GM19397 (cell line): ENCODE measurements around the gene GINS1.
"Not testable (repeated sequence)": the region's sequence is repeated elsewhere in the genome, so short reads cannot be mapped to it uniquely, and the experiment has no call there.

Experiments used
- ATAC-seq: cut with Tn5 transposase; IDR thresholded peaks from one replicate; pipeline ENCODE4 v1.9.1; 2021; ENCODE audit warnings: mild to moderate bottlenecking, moderate library complexity; ENCODE audit not compliant: unreplicated experiment

Gene GINS1

DNA sequence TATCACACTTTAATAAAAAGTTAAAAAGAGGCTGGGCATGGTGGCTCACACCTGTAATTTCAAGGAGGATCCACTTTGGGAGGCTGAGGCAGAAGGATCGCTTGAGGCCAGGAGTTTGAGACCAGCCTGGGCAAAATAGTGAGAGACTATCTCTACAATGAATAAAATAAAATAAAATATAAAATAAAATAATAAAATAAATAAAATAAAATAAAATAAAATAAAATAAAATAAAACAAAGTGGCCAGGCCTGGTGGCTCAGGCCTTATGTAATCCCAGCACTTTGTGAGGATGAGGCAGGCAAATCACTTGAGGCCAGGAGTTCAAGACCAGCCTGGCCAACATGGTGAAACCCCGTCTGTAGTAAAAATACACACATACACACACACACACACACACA lies 65.8 kb downstream of the GINS1 start:
- ATAC-seq: not testable (repeated sequence)

DNA sequence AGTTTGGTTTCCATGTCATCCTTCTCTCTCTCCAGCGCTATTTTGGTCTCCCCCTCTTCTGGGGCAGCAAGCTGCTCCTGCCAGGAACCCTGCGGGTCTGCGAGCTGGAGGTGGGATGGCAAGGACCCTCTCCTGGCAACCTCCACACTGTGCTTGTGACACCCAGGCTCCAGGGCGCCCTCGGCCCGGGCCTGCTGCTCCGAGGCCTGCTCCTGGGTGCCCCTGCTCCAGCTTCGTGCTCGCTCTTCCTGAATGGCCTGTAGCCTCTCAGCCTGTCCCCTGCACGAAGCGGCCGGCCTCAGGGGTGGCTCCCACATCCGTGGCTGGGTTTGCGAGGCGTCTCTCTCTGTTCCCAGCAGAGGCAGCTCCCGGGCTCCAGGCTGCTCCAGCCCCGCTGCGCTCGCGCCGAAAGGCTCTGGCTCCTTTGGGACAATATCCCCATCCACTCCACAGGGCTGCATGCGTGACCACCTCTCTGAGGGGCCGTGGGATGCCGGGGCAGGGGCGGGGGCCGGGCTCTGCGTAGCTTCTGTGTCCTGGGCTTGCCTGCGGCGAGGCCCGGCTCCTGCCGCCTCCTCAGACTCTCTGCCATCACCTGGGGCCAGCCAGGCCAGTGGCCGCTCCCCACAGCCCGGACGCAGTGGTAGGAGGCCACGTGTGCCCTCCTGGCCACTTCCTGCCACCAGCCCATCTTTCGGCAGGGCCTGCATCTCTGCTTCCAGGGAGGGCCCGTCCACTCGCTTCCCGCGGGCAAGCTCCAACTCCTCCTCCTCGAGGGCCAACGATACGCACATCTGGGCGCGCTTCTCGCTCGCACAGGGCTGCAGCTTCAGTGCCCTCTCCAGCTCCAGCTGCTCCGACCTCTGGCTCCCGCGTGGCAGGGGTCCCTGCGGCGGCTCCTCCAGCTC lies 68.9 kb downstream of the GINS1 start:
- ATAC-seq: no peak

DNA sequence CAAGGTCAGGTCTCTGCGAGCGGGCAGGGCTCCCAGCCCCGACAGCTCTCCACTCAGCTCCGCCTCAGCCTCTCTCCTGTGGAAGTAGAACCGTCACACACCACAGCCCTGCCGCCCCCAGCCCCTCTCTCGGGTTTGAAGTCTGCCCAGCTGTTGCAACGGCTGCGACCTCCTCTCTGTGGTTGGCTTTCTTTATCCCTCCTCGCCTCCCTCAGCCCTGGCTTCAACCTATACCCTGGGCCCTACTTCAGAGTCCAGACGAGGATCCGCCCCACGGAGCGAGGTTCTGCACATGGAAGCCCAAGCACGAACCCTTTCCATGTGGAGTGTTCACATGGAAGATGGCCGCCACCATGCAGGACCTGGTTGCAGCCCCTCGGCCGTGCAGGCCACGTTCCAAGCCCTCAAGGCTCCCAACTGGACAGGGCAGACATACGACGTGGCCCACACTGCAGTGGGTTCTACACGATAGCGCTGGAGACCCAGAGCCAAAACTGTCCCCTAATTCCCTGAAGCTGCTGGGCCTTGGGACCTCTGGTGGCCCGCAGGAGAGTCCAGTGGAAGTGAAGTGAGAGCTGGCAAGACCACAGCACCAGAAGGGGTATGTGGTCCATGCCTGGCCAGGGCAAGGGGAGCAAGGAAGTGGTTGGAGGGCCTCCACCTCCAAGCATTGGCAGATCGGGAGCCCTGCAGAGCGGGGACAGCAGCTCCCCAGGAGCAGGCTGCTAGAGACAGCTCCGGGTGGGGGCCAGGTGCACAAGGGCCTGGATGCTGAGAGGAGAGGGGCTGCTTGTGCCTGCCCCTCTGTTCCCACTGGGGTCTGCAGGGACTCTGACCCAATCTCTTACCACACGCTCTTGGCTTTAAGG lies 69.8 kb downstream of the GINS1 start:
- ATAC-seq: no peak

DNA sequence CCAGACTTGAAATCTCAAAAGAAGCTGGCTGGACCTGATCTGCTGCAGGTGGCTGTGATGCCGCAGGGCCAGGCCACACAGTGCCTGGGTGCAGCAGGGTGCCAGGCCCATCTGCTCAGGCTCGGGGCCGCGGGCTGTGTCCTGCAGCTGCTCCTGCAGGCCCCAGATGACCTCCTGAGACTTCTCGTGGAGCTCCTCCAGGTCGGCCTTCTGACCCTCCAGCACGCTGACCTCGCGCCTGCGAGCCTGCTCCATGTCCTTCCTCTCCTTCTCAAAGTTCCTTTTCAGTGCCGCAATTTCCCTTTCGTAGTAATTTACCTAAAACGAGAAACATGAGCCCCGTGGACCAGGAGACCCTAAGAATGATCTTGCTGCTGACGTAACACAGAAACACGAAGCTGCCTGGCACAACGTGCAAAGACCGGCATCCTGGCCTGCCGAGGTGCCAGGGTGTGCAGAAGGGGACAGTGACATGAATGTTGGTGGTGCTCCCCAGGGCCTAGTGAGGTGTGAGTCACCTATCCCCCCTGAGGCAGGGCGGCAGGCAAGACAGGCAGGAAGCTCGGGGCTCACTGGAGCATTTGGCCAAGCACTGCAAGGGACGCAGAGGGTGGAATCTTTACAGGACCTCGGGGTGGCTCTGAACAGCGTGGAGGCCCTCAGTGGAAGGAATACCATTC lies 71.6 kb downstream of the GINS1 start:
- ATAC-seq: no peak

DNA sequence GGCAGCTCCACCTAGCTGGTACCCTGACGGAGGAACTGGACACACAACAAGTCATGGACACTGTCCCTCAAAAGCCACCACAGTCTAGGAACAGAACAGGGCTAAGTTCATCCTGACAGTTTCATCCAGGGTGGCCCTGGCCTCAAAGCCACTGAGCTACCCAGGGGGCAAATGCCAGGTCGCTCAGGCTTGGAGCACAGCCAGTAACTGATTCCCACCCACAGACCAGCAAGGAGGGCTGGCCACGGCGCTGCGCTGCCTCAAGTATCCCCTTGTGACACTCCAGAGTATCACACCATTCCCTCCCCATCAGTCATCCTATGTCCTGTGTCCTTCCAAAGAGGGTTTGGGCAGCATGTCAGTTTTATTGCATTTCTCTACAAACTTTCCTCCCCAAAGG lies 72.2 kb downstream of the GINS1 start:
- no peak for ATAC-seq

DNA sequence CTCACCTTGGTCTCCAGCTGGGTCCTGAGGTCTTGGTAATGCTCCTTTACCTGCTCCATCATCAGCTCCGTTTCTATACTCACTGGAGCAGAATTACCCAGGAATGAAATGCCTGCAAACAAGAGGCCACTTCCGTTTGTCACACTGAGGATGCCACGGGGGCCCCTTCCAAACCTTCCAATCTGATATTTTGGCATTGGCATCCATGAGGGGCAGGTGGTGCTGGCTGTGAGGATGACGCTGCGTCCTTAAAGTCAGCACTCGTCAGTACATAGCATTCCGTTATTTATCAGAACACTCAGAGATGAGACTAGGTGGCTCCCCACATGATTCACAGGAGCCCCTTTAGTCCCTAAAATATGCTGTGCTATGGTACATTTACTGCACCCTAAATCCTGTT lies 72.7 kb downstream of the GINS1 start:
- ATAC-seq: no peak

DNA sequence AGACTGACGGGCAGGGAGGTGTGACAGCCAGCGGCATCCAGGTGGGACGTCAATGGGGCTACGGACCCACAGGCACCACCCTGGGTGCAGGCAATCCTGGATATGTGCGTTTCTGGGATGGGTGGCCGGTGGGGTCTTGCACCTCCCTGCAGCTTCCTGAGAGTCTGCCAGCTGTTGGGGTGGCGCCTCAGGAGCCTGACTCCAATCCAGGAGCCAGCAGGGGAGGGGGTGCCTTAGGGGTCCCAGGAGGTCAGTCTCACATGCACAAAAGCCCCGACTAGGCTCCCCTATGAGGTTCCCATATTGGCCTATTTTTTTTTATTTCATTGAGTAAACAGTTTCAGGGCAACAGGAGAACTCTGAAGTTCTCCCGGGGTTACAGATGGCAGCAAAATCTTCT lies 73.3 kb downstream of the GINS1 start:
- ATAC-seq: no peak

DNA sequence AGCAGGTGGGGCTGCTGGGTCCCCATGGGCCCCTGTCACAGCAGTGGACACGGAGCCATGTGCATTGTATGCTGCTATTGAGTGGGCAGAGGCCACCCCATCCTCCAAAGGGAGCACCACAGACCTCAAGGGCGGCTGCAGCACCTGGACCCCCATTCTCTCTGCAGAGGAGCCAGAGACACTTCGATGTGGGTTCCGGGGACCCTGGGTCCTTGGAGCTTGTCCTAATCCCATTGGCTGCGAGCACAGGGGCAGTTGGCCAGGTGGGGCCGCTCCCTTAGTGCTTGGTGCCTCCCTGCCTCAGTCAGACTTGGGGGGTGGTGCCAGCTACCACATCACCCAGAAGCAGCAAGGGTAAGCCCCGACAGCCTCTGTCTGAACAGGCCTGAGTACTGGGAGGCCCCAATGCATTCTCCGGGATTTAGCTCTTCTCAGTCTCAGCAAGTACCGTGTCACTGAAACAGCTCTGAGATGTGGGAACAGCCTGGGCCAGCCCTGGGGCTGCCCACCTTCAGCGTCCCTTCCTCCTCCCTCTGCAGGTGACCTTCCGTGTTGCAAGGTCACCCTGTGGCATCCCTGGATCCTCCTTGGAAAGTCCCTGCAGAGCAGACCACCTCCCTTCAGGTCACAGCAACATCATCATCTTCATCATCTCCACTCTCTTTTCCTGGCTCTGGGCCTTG lies 73.9 kb downstream of the GINS1 start:
- ATAC-seq: no peak

DNA sequence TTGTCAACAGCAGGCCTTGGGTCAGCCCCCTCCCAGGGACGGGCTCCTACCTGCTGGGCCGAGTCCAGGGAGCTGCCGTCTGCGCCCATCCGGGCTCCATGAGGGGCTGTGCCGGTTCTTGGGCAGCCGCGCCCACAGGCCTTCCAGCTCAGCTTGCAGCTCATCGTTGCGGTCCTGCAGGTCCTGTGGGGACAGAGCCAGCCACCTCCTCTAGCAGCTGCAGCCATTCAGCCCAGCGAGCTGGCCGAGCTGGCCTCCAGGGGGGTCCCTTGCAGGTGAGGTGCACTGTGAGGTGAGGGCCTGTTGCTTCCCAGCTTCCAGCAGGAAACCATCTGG lies 74.4 kb downstream of the GINS1 start:
- ATAC-seq: no peak

DNA sequence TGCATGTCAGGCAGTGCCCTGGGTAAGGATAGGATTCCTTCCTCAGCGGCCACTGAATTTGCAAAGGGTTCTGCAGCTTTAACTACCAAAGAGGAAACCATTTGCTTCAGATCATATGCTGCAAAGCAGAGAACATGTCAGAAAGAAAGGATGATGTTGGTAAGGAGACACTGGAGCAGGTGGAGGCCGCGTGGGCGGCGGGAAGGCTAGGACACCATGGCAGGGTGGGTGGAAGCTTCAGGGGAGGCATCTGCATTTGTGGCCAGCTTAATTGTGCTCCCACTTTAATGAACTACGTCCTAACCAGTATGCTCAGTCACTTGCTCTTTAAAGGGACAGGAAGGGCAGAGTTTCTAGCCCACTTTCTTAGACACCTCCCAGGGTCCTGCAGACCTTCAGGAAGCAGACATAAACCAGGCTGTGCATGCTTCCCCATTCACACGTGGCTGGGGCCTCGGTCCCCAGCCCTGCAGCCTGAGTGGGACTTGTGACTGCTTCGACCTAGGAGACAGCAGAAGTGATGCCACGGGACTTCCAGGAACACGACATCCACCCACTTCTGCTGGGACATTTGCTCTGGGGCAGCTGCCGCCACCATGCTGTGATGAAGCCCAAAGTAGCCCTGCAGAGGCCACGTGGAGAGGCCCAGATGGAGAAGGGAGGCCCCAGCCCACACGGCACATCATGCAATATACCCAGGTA lies 76.1 kb downstream of the GINS1 start:
- ATAC-seq: no peak

DNA sequence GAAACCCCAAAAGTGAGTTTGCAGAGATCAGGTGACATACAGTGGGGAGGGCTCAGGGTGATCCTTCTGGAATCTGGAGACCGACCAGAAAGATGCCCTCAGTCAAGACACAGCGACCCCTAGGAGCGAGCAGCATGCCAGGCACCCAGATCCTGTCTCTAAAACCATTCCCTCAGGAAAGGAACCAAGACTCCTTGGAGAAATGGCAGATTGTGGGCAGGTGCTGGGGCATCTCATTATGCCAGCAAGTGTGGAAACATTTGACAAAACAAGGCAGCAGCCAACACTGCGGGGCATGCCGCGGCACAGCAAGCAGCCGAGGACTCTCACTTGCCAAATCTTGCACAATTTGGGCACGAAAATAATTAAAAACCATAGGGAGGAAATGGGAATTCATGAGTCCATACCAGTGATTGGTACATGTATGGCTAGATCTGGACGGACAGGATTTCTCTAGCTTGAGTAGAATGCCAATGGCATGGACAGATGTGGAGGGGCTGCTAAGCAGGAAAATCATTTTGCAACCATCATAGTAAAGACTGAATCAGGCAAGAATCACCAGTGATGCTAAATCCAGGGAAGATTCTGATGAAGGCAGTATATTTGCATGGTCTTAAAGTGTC lies 76.9 kb downstream of the GINS1 start:
- no peak for ATAC-seq

DNA sequence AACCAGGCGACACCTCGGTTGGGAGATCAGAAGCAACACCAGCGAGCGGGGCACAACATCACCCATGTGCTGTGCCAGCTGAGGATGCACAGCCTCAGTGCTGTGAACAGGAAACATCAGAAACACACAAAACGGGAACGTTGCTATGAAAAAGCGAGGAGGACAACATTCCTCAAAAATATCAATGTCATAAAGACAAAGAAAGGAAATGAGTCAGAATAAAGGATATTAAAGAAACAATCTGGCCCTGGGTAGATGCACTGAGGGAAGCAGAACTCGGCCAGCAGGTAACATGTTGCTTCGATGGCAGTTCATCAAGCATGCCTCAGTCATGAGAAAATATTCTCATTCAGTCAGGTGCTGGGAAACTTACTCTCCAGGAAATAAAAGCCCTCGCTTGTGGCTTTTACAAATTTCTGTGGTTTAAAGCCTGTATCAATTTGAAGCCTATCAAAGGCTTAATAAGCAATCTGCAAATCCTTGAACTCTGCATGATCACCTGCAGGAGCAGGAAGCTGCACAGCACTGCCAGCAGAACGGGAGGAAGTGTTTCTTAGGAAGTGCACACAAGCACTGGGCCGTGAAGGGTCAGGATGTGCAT lies 77.5 kb downstream of the GINS1 start:
- ATAC-seq: no peak

DNA sequence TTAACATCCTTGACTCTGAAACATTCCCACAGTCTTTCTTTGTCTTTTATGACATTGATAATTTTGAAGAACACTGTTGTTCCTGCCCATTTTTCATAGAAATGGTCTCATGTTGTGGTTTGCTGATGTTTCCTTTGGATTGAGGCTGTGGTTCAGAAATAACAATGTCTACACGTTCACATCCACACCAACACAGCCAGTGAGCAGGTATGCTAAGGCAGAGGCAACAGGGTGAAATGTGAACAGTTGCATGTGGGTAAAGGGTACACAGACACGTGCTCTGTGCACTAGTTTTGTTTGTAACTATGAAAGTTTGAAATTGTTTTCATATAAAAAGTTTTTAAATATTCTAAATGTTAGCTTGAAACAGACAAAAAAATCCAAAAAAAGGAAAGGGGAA lies 78.4 kb downstream of the GINS1 start:
- no peak for ATAC-seq

DNA sequence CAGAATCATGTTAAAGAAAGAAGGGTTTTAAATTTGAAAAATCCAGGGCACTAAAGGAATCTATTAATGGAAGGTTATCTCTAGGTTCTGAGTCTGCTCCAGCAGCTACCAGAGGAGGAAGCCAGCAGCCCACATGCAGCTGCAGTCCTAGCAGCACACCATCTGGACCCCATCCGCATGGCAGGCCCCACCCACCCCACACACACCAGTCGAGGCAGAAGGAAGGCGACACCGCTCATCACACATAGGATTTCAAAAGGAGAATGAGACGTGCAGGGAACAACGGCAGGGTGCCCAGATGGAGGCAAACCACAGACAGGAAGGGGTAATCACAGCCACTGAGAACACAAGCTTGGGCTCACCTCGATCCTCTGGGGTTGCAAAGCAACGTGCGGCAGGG lies 78.9 kb downstream of the GINS1 start:
- ATAC-seq: no peak

DNA sequence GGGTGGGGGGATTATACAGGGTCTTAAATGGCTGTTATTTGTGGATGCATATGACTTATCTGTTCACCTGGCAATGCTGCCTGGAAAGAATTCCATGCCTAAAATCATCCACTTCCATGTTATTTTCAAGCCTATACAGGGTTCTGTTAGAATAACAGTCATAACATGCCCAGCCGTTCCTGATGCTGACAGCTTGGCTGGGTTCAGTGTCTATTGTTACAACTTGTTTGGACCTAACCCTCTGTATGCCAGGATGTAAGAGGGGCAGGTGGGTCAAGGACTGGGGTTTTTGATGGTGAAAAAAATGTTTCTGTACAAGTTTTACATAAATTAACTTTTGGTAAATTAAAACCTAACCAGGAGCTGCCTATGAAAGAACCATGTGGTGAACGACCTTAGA lies 79.8 kb downstream of the GINS1 start:
- ATAC-seq: no peak

DNA sequence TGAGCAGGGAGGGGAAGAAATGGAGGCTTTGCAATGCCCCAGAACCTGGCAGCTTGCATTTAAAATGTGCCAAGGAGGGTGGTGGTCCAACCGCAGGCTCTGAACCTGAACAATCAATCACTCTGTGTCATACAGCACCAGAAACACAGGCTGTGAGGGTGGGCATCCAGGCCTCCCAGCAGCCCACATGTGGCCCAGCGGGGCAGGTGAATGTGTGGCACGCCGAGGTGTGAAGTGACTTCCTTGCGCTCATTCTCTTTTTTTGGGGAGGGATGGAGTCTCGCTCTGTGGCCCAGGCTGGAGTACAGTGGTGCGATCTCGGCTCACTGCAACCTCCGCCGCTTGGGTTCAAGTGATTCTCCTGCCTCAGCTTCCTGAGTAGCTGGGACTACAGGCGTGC lies 80.5 kb downstream of the GINS1 start:
- ATAC-seq: no peak

DNA sequence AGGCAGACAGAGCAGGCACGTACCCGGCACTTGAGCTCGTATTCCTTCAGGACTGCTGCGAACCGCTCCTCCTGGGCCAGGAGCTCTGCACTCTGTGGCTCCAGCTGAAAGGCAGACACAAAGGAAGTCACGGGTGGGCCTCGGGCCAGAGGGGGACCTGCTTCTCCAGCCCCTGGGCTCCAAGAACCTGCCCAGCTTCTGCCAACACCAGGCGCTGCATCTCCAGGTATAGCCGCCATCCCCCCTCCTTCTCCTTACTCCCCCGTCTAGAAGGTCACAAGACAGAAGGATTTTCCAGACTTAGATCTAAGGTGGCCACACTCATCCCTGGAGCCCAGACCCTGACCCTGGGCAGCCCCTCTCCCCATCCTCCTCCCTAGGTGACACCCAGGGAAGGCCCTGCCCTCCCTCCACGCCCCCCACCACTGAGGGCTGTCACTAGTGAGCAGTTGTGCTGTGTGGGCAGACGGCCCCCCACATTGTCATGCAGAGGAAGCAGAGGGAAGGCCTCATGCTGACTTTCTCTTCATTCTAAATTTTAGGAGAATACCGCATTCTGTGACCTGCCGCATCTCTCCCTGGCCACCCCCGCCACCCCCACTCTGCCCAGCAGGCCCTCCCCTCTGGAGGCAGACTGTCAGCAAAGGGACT lies 81.9 kb downstream of the GINS1 start:
- no peak for ATAC-seq

DNA sequence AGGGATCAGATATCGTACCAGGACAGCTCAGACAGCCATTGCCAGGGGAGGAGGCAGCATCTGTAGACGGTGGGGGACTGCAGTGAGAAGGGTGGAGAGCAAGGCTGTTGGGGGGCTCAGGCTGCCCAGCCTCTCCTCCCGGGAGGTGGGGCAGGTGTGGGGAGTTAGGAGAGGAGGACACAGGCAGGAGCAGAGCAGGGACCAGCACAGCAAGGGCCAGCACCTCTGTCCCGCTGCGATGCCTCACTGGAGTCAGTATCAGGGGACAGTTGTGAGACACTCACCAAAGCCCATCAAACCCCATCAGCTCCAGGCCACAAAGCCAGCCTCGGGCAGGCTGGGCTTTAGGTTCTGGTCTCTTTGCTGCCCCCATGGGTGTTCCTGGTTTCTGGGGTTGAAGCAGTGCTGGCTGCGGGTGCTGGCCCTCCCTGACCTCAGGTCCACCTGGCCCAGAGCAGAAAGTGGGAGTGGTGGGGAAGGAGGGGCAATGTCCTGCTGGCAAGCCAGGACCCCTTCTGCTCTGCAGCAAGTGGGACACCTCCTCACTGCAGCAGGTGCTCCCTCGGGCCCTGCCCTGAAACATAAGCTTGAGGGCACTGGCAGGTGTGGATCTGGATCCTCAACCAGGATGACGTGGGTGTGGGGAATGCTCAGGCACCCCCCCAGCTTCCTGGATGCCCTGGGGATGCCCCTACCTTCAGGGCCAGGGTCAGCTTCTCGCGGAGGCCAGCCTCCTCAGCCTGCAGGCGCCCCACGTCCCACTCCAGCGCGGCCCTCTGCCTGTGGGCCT lies 83.4 kb downstream of the GINS1 start:
- no peak for ATAC-seq
